GM19238 (cell line): Measurements from ENCODE around the gene TMEM273.
"Not testable (repeated sequence)": the region's sequence is repeated elsewhere in the genome, so short reads cannot be mapped to it uniquely, and the experiment has no call there.

ENCODE experiments used
- DNase-seq: peaks from one replicate; pipeline ENCODE4 v3.0.0; 2011; ENCODE audit warnings: low spot score; ENCODE audit not compliant: insufficient read length

The TMEM273 gene

DNA sequence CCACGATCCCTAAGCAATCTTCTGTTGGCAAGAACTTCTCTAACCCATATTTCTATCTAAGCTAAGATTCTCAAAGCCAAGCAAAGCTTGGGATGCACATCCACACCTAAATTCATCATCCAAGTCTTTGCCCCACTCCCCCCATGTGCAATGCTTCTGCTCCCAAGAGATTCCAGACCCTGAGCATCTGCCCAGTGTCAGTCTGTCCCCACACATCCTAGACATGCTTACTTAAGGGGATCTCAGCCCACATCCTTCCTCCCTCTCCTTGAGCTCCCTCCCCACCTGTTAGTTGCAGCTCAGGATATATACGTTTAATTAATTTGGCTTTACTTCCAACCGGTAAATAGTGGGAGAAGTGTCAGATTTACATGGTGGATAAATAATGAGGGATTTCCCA lies 17.0 kb upstream of the TMEM273 start:
- DNase-seq = no peak

- no peak for DNase-seq
Observed at GRCh38 chr10:49204119-49204518, 15.9 kb upstream of the TMEM273 start.

DNA sequence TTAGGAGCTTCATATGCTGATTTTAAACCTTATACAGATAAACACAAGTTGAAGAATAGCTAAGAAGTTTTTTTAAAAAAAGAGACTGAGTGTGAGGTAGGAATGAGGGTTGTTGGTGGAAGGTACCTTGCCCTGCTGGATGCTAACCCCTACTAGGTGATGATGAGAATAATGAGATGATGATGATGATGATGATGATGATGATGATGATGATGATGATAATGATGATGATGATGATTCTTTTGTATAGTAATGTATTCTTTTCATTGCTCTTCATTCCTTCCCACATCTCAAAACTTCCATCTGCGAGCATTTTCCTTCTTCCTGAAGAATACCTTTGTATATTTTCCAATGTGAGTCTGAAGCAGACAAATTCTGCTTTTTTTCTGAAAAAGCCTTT lies 14.1 kb upstream of the TMEM273 start:
- DNase-seq = no peak

GRCh38 chr10:49200854-49201253 lies 12.7 kb upstream of the TMEM273 start:
- no peak for DNase-seq

GRCh38 chr10:49197171-49197570 lies 9.0 kb upstream of the TMEM273 start:
- DNase-seq = no peak

DNA sequence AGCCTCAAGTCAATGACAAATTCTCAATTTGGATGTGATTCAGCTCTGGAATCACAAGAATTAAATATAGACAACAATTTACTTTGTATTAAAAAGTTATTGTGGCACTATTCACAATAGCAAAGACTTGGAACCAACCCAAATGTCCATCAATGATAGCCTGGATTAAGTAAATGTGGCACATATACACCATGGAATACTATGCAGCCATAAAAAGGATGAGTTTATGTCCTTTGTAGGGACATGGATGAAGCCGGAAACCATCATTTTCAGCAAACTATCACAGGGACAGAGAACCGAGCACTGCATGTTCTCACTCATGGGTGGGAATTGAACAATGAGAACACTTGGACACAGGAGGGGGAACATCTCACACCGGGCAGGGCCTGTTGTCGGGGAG lies 7.7 kb upstream of the TMEM273 start:
- DNase-seq = not testable (repeated sequence)

DNA sequence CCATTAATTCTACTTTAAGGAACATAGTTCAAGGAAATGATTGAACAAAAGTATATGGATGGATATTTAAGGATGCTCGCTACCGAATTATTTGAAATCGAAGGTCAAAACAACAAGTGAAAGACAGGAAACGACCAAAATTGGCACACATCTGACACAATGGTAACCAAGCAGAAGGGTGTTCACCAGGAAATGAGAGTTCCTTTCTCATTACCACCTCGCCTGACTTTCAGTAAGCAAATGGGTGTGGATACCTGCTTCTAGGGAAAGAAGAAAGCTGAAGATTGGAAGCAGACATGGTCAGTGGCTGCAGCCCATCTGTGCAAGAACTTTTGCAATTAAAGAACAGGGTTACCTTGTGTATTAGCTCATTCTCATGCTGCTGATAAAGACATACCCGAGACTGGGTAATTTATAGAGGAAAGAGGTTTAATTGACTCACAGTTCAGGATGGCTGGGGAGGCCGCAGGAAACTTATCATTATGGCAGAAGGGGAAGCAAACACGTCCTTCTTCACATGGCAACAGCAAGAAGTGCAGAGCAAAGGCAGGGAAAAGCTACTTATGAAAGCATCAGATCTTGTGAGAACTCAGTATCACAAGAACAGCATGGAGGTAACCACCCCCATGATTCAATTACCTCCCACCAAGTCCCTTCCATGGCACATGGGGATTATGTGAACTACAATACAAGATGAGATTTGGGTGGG lies 6.2 kb upstream of the TMEM273 start:
- no peak for DNase-seq

DNA sequence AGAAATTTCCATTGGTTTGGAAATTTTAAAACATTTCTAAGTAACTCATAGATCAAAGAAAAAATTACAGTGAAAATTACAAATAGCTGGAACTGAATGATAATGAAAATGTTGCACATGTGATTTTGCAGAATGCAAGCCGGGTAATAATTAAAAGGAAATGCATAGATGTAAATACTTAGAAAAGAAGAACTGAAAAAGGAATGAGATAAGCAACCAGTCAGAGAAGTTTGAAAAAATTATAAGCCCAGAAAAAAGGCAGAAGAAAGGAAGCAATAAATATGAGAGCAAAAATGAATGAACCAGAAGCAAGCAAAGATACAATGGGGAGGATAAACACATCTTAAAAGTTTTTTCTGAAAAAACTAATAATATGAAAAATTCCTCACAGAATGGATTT lies 3.2 kb upstream of the TMEM273 start:
- DNase-seq = no peak

DNA sequence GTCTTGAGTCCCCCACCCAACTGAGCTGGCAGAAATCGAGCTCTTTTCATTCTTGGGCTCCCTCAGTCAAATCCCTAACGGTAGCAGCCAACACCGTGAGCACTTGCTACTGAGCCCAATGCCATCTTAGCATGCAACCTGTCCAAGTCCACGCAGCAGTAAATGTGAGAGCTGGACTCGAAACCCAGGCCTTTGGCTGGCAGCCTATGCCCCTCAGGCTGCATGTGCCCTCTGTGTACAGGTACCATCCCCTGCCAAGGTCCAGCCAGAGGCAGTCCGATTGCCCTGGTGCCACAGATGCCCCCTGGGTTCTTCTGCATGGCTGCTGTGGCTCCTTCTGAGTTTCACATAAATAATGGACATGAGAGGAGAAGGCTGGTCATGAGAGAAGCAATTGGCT lies 1.2 kb upstream of the TMEM273 start:
- no peak for DNase-seq

GRCh38 chr10:49187044-49187484 lies 1.1 kb downstream of the TMEM273 start:
- DNase-seq = no peak

- DNase-seq = no peak
Observed at GRCh38 chr10:49186613-49187012, 1.6 kb downstream of the TMEM273 start.

GRCh38 chr10:49185213-49185612 lies 3.0 kb downstream of the TMEM273 start:
- no peak for DNase-seq

GRCh38 chr10:49184642-49185111 lies 3.5 kb downstream of the TMEM273 start:
- no peak for DNase-seq

GRCh38 chr10:49183596-49184542 lies 4.3 kb downstream of the TMEM273 start:
- no peak for DNase-seq

DNA sequence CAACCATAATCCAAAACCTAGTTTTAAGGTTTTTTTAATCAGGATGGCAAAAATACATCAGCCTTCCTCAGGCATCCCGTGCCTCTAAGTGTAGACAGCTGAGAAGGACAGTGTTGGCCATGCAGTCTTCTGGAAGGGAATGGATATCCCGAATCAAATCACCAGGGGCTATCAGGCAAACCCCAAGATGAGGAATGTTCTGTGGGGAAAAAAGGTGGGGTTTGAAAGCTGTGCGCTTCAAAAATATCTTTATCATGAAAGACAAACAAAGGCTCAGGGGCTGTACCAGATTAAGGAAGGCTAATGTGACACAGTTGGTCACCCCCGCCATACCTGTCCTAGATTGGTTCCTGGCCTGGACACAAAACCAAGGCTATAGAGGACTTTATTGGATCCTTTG lies 5.4 kb downstream of the TMEM273 start:
- no peak for DNase-seq

GRCh38 chr10:49180444-49180860 lies 7.7 kb downstream of the TMEM273 start:
- DNase-seq = no peak

GRCh38 chr10:49179699-49180443 lies 8.3 kb downstream of the TMEM273 start:
- no peak for DNase-seq

DNA sequence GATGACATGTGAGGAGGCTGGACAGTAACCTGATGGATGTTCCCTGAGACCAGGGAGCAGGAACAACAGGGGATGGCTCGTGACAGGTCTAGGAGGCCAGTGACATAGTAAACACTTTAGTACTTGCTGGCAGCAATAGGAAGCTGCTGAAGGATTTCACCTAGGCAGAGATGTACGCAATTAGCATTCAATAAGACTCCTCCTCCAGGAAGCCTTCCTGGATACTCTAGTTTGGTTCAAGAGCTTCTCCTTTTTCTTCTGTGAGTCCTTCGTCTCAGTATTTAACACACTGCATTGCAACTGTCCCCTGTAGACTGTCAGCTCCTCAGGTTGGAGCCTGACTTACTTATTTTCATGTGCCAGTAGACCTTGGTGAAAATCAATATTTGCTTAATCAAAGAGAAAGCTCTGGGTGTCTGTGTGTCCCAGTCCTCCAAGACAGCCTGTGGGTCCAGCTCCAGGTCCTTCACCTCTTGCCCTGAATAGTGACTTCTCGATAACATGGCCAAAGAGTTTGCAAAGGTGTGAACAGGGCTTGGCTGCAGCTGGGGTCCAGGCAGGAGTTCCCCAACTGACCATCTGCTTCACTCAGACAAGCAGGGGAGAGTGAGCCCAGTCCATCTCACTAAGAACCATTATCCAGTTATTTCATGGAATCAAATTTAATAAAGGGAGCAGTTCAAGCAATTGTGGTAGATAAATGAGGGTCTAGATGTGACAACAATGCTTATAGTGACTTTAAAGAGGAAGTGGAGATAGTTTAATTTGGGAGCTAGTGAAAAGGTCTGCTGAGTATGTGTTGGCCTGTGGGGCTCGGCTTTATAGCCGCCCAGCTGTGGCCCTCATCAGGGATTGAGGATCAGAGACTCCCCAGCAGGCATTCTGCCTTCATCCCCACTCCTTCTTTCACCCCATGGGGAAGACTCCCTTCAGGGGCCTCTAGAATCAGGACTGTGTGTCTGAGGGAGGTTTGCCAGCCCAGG lies 9.4 kb downstream of the TMEM273 start:
- DNase-seq = no peak

- DNase-seq = peak; percentile 66
Observed at GRCh38 chr10:49177391-49178355, 10.5 kb downstream of the TMEM273 start.
